Epithelial cell of esophagus (primary cell): ENCODE results near the gene IFRD2.
A peak's percentile ranks its signal among the peaks of the same experiment; 100 is the strongest.

Source experiments
- DNase-seq: peaks from one replicate; pipeline ENCODE4 v3.0.0; 2010; ENCODE audit warnings: low read depth
- H3K4me3 ChIP-seq: 2 replicates; pipeline ENCODE4 v1.5.1; 2011; ENCODE audit warnings: mild to moderate bottlenecking, low read length, control low read depth
- CTCF ChIP-seq: IDR thresholded peaks from 2 replicates; pipeline ENCODE4 v1.5.1; 2011; ENCODE audit warnings: low read depth, mild to moderate bottlenecking, low read length, control low read depth, inconsistent platforms; ENCODE audit not compliant: insufficient read depth; ENCODE audit errors: missing control alignments

IFRD2 gene

GRCh38 chr3:50299929-50300680 is 7.9 kb upstream of the IFRD2 start:
- no peak for TF ChIP-seq CTCF
- DNase-seq, result peak; percentile 92
- peak overlapping the region; percentile 39 for H3K4me3 ChIP-seq

- no peak for TF ChIP-seq CTCF
- DNase-seq, result no peak
- H3K4me3 ChIP-seq, result peak overlapping the region; percentile 39
These were observed 7.4 kb upstream of the IFRD2 start for GRCh38 chr3:50299638-50299928.

- peak within 1 kb of the TSS; percentile 92 for H3K4me3 ChIP-seq
- DNase-seq, result peak; percentile 100
- peak; percentile 30 for TF ChIP-seq CTCF
These were observed 6.8 kb upstream of the IFRD2 start, which contains the start of the genes HYAL3 and NAA80 for GRCh38 chr3:50298836-50299637. Gene HYAL3, minus strand, starts transcription at chr3:50299405. Its CDS starts 3,803 bp downstream, at chr3:50295602. Gene NAA80, minus strand, starts transcription at chr3:50299405. Its CDS starts 1,942 bp downstream, at chr3:50297463.

GRCh38 chr3:50297896-50298725 is 5.9 kb upstream of the IFRD2 start:
- no peak for DNase-seq
- TF ChIP-seq CTCF, result peak; percentile 38
- peak overlapping the region; percentile 92 for H3K4me3 ChIP-seq

- DNase-seq, result no peak
- no peak overlapping the region for H3K4me3 ChIP-seq
- TF ChIP-seq CTCF, result no peak
These were observed 5.2 kb upstream of the IFRD2 start for GRCh38 chr3:50297384-50297775.

GRCh38 chr3:50296721-50297383 is 4.6 kb upstream of the IFRD2 start:
- TF ChIP-seq CTCF, result no peak
- DNase-seq, result no peak
- H3K4me3 ChIP-seq, result no peak overlapping the region
